ENCODE data around the gene KRTAP5-4. TPM values are rescaled to one million over a fixed set of nuclear protein-coding genes. Genes with fewer than 3 reads are reported as not detected.
"Not testable (repeated sequence)": the region's sequence is repeated elsewhere in the genome, so short reads cannot be mapped to it uniquely, and the experiment has no call there.

KRTAP5-4 gene
- total and polyA plus RNA-seq, 3 donors from 2014 or later, result not detected

- no peaks in the 10 kb centered on the region for H3K27me3 ChIP-seq
These were observed 18.3 kb downstream of the KRTAP5-4 start for GRCh38 chr11:1603629-1604028.

GRCh38 chr11:1601663-1602062 lies 20.3 kb downstream of the KRTAP5-4 start:
- 58 to 60% methylated on average over 3 of the region's 3 CpGs for WGBS, 2 donors
- not testable (repeated sequence) for DNase-seq

More at GRCh38 chr11:1603629-1604028, 18.3 kb downstream of the KRTAP5-4 start:
- Histone ChIP-seq H3K27ac (no peak overlapping the region), H3K4me1 (no peaks in the 10 kb centered on the region), H3K36me3 (ENCODE audit: low read depth, missing control alignments) (no peaks in the 10 kb centered on the region), H3K4me3 (no peak overlapping the region), H3K9me3 (no peaks in the 10 kb centered on the region)
- DNase-seq, result no peak
- intact Hi-C loops (cut with DNase I; ENCODE audit: low total_unique reads), result no loop called here
- no peak for TF ChIP-seq CTCF (IDR thresholded peaks at IDR 0.05)
- TF ChIP-seq POLR2A (IDR thresholded peaks at IDR 0.05), result no peak
- 89 to 90% methylated on average over 1 of the region's 1 CpG for WGBS, 2 donors

GRCh38 chr11:1600626-1601025 lies 21.3 kb downstream of the KRTAP5-4 start:
- Histone ChIP-seq H3K4me1 (no peaks in the 10 kb centered on the region), H3K27me3 (no peaks in the 10 kb centered on the region)

More at GRCh38 chr11:1601663-1602062, 20.3 kb downstream of the KRTAP5-4 start:
- H3K9me3 ChIP-seq; H3K4me3 ChIP-seq; H3K4me1 ChIP-seq; intact Hi-C loops (cut with DNase I; ENCODE audit: low total_unique reads); H3K36me3 ChIP-seq (ENCODE audit: low read depth, missing control alignments); H3K27ac ChIP-seq; H3K27me3 ChIP-seq: not testable (repeated sequence)

GRCh38 chr11:1598816-1599215 lies 23.1 kb downstream of the KRTAP5-4 start:
- Histone ChIP-seq H3K27ac (no peak overlapping the region), H3K9me3 (no peaks in the 10 kb centered on the region), H3K36me3 (ENCODE audit: low read depth, missing control alignments) (no peaks in the 10 kb centered on the region), H3K27me3 (no peaks in the 10 kb centered on the region), H3K4me1 (no peaks in the 10 kb centered on the region), H3K4me3 (no peak overlapping the region)
- WGBS, 2 donors, result 69 to 72% methylated on average over 5 to 6 of the region's 6 CpGs
- TF ChIP-seq POLR2A (IDR thresholded peaks at IDR 0.05) (no peak), CTCF (IDR thresholded peaks at IDR 0.05) (no peak)
- intact Hi-C loops (cut with DNase I; ENCODE audit: low total_unique reads), result no loop called here
- no peak for DNase-seq

More at GRCh38 chr11:1600626-1601025, 21.3 kb downstream of the KRTAP5-4 start:
- no peak overlapping the region for H3K4me3 ChIP-seq
- intact Hi-C loops (cut with DNase I; ENCODE audit: low total_unique reads), result no loop called here
- WGBS, 2 donors, result 76 to 85% methylated on average over 5 of the region's 5 CpGs
- no peaks in the 10 kb centered on the region for H3K36me3 ChIP-seq (ENCODE audit: low read depth, missing control alignments)
- DNase-seq, result no peak
- no peak overlapping the region for H3K27ac ChIP-seq
- H3K9me3 ChIP-seq, result no peaks in the 10 kb centered on the region
- TF ChIP-seq POLR2A (IDR thresholded peaks at IDR 0.05) (no peak), CTCF (IDR thresholded peaks at IDR 0.05) (no peak)

GRCh38 chr11:1598406-1598805 lies 23.5 kb downstream of the KRTAP5-4 start:
- H3K9me3 ChIP-seq; DNase-seq; H3K4me1 ChIP-seq; H3K4me3 ChIP-seq; H3K27ac ChIP-seq; H3K36me3 ChIP-seq (ENCODE audit: low read depth, missing control alignments); intact Hi-C loops (cut with DNase I; ENCODE audit: low total_unique reads); H3K27me3 ChIP-seq: not testable (repeated sequence)
- 83 to 84% methylated on average over 3 of the region's 3 CpGs for WGBS, 2 donors

GRCh38 chr11:1597994-1598380 lies 24.0 kb downstream of the KRTAP5-4 start, which contains the start of gene KRTAP5-2:
TSS of gene KRTAP5-2 (minus strand) at chr11:1598294. CDS start at chr11:1598250, 44 bp downstream.
- Histone ChIP-seq H3K4me3 (no peak within 1 kb of the TSS), H3K36me3 (ENCODE audit: low read depth, missing control alignments) (no peaks in the 10 kb centered on the region), H3K27ac (no peak within 1 kb of the TSS), H3K9me3 (no peaks in the 10 kb centered on the region), H3K4me1 (no peaks in the 10 kb centered on the region), H3K27me3 (no peaks in the 10 kb centered on the region)
- 46% methylated on average over 4 of the region's 4 CpGs; no CpG with 5 or more reads in 1 of the 2 donors for WGBS, 2 donors
- intact Hi-C loops (cut with DNase I; ENCODE audit: low total_unique reads), result no loop called here
- DNase-seq, result no peak
- no peak for TF ChIP-seq POLR2A (IDR thresholded peaks at IDR 0.05)
- no peak for TF ChIP-seq CTCF (IDR thresholded peaks at IDR 0.05)

All from testis (tissue), 3 donors.